IMR-90 (cell line): ENCODE data around the gene PKP3. TPM values are rescaled to one million over a fixed set of nuclear protein-coding genes. Genes with fewer than 3 reads are reported as not detected.

Experiments used
- ATAC-seq: fragments of 200-7000 bp; cut with Tn5 transposase; 2 replicates; pipeline ENCODE4 v1.9.1; 2020; ENCODE audit warnings: low read depth, mild to moderate bottlenecking, moderate library complexity
- BruUV-seq: library from RNA; stranded (reverse); fragments of 400-500 nt; replicated peaks from 2 replicates; lab custom pipeline; 2021; lab: Mats Ljungman, UMichigan
- CTCF ChIA-PET: fragments of 300-600 bp; formaldehyde crosslinking; extraction: SDS; loops from one replicate; lab custom pipeline; 2021; ENCODE audit warnings: antibody characterized with exemption; lab: Yijun Ruan, JAX
- POLR2A ChIA-PET: fragments of 300-600 bp; sonication (Branson Sonifier 250); formaldehyde crosslinking; loops from one replicate; lab custom pipeline; 2022; ENCODE audit warnings: antibody characterized with exemption; ENCODE audit not compliant: unreplicated experiment; lab: Charles Lee
- DNase-seq: peaks from one replicate; pipeline ENCODE4 v3.0.0; 2013
- H2AFZ ChIP-seq: replicated peaks from 2 replicates; pipeline ENCODE3; 2013; ENCODE audit warnings: low read length, mild to moderate bottlenecking; ENCODE audit not compliant: poor library complexity
- H2AK5ac ChIP-seq: 2 replicates; pipeline ENCODE4 v1.6.1; 2013; ENCODE audit warnings: low read depth, low read length, inconsistent platforms
- H2AK9ac ChIP-seq: replicated peaks from 2 replicates; pipeline ENCODE3; 2013; ENCODE audit warnings: mild to moderate bottlenecking, low read depth, low read length, moderate library complexity; ENCODE audit not compliant: poor library complexity
- H2BK120ac ChIP-seq: 2 replicates; pipeline ENCODE4 v1.6.1; 2013; ENCODE audit warnings: low read depth, low read length, inconsistent platforms
- H2BK15ac ChIP-seq: 3 replicates; pipeline ENCODE4 v1.6.1; 2013; ENCODE audit warnings: low read depth, low read length, inconsistent platforms
- H2BK20ac ChIP-seq: 2 replicates; pipeline ENCODE4 v1.6.1; 2013; ENCODE audit warnings: low read depth, mild to moderate bottlenecking, inconsistent platforms, low read length, moderate library complexity
- H2BK5ac ChIP-seq: 2 replicates; pipeline ENCODE4 v1.6.1; 2013; ENCODE audit warnings: mild to moderate bottlenecking, low read depth, low read length, inconsistent platforms; ENCODE audit not compliant: poor library complexity, severe bottlenecking
- H3K14ac ChIP-seq: replicated peaks from 2 replicates; pipeline ENCODE4 v1.6.1; 2013; ENCODE audit warnings: low read depth, low read length, inconsistent platforms
- H3K18ac ChIP-seq: 2 replicates; pipeline ENCODE4 v1.6.1; 2013; ENCODE audit warnings: low read depth, low read length, control low read depth
- H3K23ac ChIP-seq: 2 replicates; pipeline ENCODE4 v1.6.1; 2013; ENCODE audit warnings: low read depth, low read length, inconsistent platforms
- H3K27ac ChIP-seq: 2 replicates; pipeline ENCODE4 v1.5.1; 2013; ENCODE audit warnings: mild to moderate bottlenecking, control low read depth, low read length; ENCODE audit not compliant: insufficient read depth
- H3K27me3 ChIP-seq: 2 replicates; pipeline ENCODE4 v1.6.1; 2013; ENCODE audit warnings: low read length; ENCODE audit not compliant: control insufficient read depth, insufficient read depth
- H3K36me3 ChIP-seq: 2 replicates; pipeline ENCODE4 v1.6.1; 2013; ENCODE audit warnings: low read length, mixed read lengths; ENCODE audit not compliant: control insufficient read depth, insufficient read depth
- H3K4ac ChIP-seq: 2 replicates; pipeline ENCODE4 v1.6.1; 2013; ENCODE audit warnings: low read depth, low read length, inconsistent platforms
- H3K4me1 ChIP-seq: 2 replicates; pipeline ENCODE4 v1.6.1; 2013; ENCODE audit warnings: low read length, mixed read lengths; ENCODE audit not compliant: control insufficient read depth, insufficient read depth
- H3K4me2 ChIP-seq: 2 replicates; pipeline ENCODE4 v1.6.1; 2013; ENCODE audit warnings: low read depth, mild to moderate bottlenecking, control low read depth, low read length, moderate library complexity
- H3K4me3 ChIP-seq: 2 replicates; pipeline ENCODE4 v1.5.1; 2013; ENCODE audit warnings: low read depth, mild to moderate bottlenecking, control low read depth, low read length, moderate library complexity; ENCODE audit not compliant: insufficient read depth
- H3K56ac ChIP-seq: 2 replicates; pipeline ENCODE4 v1.6.1; 2013; ENCODE audit warnings: low read length, inconsistent platforms; ENCODE audit not compliant: insufficient read depth; ENCODE audit errors: extremely low read depth
- H3K79me1 ChIP-seq, 2 experiments: 2 replicates each; pipeline ENCODE4 v1.6.1; 2013; ENCODE audit warnings: low read length in 2 of 2, inconsistent platforms in 1 of 2, low read depth in 1 of 2
- H3K9ac ChIP-seq: 2 replicates; pipeline ENCODE4 v1.6.1; 2013; ENCODE audit warnings: low read depth, low read length, control low read depth
- H3K9me1 ChIP-seq: 2 replicates; pipeline ENCODE4 v1.6.1; 2013; ENCODE audit warnings: low read length, inconsistent platforms; ENCODE audit not compliant: insufficient read depth
- H3K9me3 ChIP-seq: 2 replicates; pipeline ENCODE4 v1.6.1; 2013; ENCODE audit warnings: low read length; ENCODE audit not compliant: control insufficient read depth, insufficient read depth
- H4K20me1 ChIP-seq: 2 replicates; pipeline ENCODE4 v1.6.1; 2013; ENCODE audit warnings: low read length, inconsistent platforms; ENCODE audit not compliant: insufficient read depth
- H4K5ac ChIP-seq: 2 replicates; pipeline ENCODE4 v1.6.1; 2013; ENCODE audit warnings: mild to moderate bottlenecking, low read depth, low read length, control low read depth
- H4K8ac ChIP-seq, 2 experiments: 2 replicates each; pipeline ENCODE4 v1.6.1; 2013; ENCODE audit warnings: low read depth in 2 of 2, low read length in 2 of 2, control low read depth in 1 of 2, inconsistent platforms in 1 of 2
- H4K91ac ChIP-seq: 2 replicates; pipeline ENCODE4 v1.6.1; 2013; ENCODE audit warnings: low read depth, low read length, inconsistent platforms; ENCODE audit not compliant: insufficient read depth
- BHLHE40 ChIP-seq: fragments of 150-350 bp; IDR thresholded peaks from 2 replicates; pipeline ENCODE4 v1.6.1; 2016; ENCODE audit warnings: mild to moderate bottlenecking, low read depth, low read length
- CHD1 ChIP-seq: IDR thresholded peaks from 2 replicates; pipeline ENCODE4 v1.6.1; 2012; ENCODE audit warnings: low read depth, low read length, improper control_type of control experiment
- CTCF ChIP-seq: conservative IDR thresholded peaks from 2 replicates; pipeline ENCODE4 v1.5.1; 2012; ENCODE audit warnings: mild to moderate bottlenecking, low read depth, low read length, improper control_type of control experiment
- ELK1 ChIP-seq: fragments of 150-350 bp; IDR thresholded peaks from 2 replicates; pipeline ENCODE4 v1.6.1; 2016; ENCODE audit warnings: low read depth, mild to moderate bottlenecking, low read length, moderate library complexity, borderline replicate concordance
- MAFK ChIP-seq: IDR thresholded peaks from 2 replicates; pipeline ENCODE4 v1.6.1; 2012; ENCODE audit warnings: low read depth, low read length, improper control_type of control experiment
- POLR2A ChIP-seq: IDR thresholded peaks from 2 replicates; pipeline ENCODE4 v1.6.1; 2012; ENCODE audit warnings: mild to moderate bottlenecking, low read depth, low read length
- RFX5 ChIP-seq: IDR thresholded peaks from 2 replicates; pipeline ENCODE4 v1.8.0; 2012; ENCODE audit warnings: low read depth, mild to moderate bottlenecking, low read length, moderate library complexity
- USF2 ChIP-seq: fragments of 150-350 bp; IDR thresholded peaks from 2 replicates; pipeline ENCODE4 v1.6.1; 2017; ENCODE audit warnings: mild to moderate bottlenecking, antibody characterized with exemption, low read length, low read depth
- WGBS, 2 experiments: methylation state at CpG; one replicate each; pipeline versions ENCODE4 v1.1.5 to v1.1.7; 2013; ENCODE audit warnings: missing lambda C conversion rate in 2 of 2; ENCODE audit not compliant: insufficient read length in 1 of 2; ENCODE audit errors: extremely low coverage in 2 of 2; 5-methylcytosine and 5-hydroxymethylcytosine counted together
- dilution Hi-C: fragments of 300-500 bp; cut with HindIII; formaldehyde crosslinking; loops from one replicate; pipeline ENCODE4 v1.14.3; 2018; ENCODE audit warnings: low sequenced_read_pairs; ENCODE audit not compliant: unreplicated experiment
- in situ Hi-C: fragments of 300-500 bp; cut with MboI; formaldehyde crosslinking; loops from 3 replicates; pipeline ENCODE4 v1.14.3; 2019; ENCODE audit warnings: low sequenced_read_pairs, inconsistent platforms, mixed read lengths
- intact Hi-C: fragments of 100-400 bp; cut with micrococcal nuclease; formaldehyde crosslinking; loops from 2 replicates; pipeline ENCODE4 v1.10.0; 2022
- polyA plus RNA-seq, 3 experiments: library from polyadenylated mRNA; depleted of rRNA; stranded (reverse); fragments of >200 nt; gene quantifications; 2 replicates each; pipeline ENCODE4 v1.2.3, GENCODE V29; 2012; ENCODE audit warnings: low replicate concordance in 1 of 3
- total RNA-seq: library from RNA; depleted of rRNA; stranded (reverse); fragments of >200 nt; gene quantifications from 2 replicates; pipeline ENCODE4 v1.2.3, GENCODE V29; 2012

Gene PKP3
- total and polyA plus RNA-seq, 2 of the 4 experiments (the other 2 are of a cell fraction) = 1.5 to 2.2 TPM

- ChIA-PET POLR2A (no interaction called here), CTCF (no interaction called here)
- H3K27me3 ChIP-seq = peaks cover 6% of the 10 kb centered on the region
- no peak overlapping the region for H4K91ac ChIP-seq
- H2BK20ac ChIP-seq = no peak overlapping the region
- no TSS peak for BruUV-seq
- ATAC-seq = no peak
- no peaks in the 10 kb centered on the region for H4K20me1 ChIP-seq
- no peaks in the 10 kb centered on the region for H3K9me1 ChIP-seq
- H3K9ac ChIP-seq = no peak overlapping the region
- no peak overlapping the region for H2AK5ac ChIP-seq
- in situ Hi-C loops (no loop called here), intact Hi-C loops (no loop called here), dilution Hi-C loops (no loop called here)
- peaks cover 4% of the 10 kb centered on the region; the same call in 1 of the 2 replicates for H3K9me3 ChIP-seq
- no peak overlapping the region for H4K8ac ChIP-seq
- no peaks in the 10 kb centered on the region for H3K79me1 ChIP-seq
- no peak for TF ChIP-seq CHD1
- TF ChIP-seq CTCF = no peak
- no peak for TF ChIP-seq BHLHE40
- no peak for TF ChIP-seq USF2
- TF ChIP-seq POLR2A = no peak
- no peak for TF ChIP-seq RFX5
- no peak for TF ChIP-seq ELK1
- no peak for TF ChIP-seq MAFK
- H3K27ac ChIP-seq = no peak overlapping the region
- no peak overlapping the region for H3K56ac ChIP-seq
- no peak overlapping the region for H3K4ac ChIP-seq
- no peak overlapping the region for H2BK15ac ChIP-seq
- H3K4me2 ChIP-seq = no peak overlapping the region
- no peaks in the 10 kb centered on the region for H3K4me1 ChIP-seq
- no peak for DNase-seq
- H3K18ac ChIP-seq = no peak overlapping the region
- no peak overlapping the region for H4K5ac ChIP-seq
- no peak overlapping the region for H3K4me3 ChIP-seq
- H2AK9ac ChIP-seq = no peak overlapping the region
- no peak overlapping the region for H2AFZ ChIP-seq
- H2BK120ac ChIP-seq = no peak overlapping the region
- WGBS, 2 experiments = 69% methylated on average over 16 of the region's 20 CpGs; no CpG with 5 or more reads in 1 of the 2 experiments
- no peak overlapping the region for H3K14ac ChIP-seq
- H2BK5ac ChIP-seq = no peak overlapping the region
- H3K23ac ChIP-seq = no peak overlapping the region
- no peaks in the 10 kb centered on the region for H3K36me3 ChIP-seq
Observed at GRCh38 chr11:433641-434040, 39.6 kb downstream of the PKP3 start.
